GM12801 (cell line): ENCODE measurements around the gene PCNP.

Experiments used
- CTCF ChIP-seq: IDR thresholded peaks from one replicate; pipeline ENCODE4 v1.5.1; 2011; ENCODE audit warnings: control low read depth; ENCODE audit not compliant: insufficient read length; ENCODE audit errors: extremely low read depth

PCNP gene

GRCh38 chr3:101577286-101577685 lies 3.3 kb downstream of the PCNP start:
- no peak for TF ChIP-seq CTCF

DNA sequence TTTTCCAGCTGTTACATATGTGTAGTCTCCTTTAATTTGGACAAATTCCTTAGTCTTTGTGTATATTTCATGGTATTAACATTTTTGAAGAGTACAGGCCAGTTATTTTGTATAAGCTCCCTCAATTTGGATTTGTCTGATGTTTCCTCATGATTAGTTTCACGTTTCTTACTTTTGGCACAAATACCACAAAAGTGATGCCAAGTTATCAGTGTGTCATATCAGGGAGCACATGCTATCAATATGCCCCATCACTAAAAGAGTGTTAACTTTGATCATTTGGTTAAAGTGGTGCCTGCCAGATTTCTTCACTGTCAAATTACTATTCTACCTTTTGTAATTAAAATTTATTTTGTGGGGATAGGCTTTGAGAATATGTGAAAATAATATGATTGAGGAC lies 14.6 kb downstream of the PCNP start:
- no peak for TF ChIP-seq CTCF

DNA sequence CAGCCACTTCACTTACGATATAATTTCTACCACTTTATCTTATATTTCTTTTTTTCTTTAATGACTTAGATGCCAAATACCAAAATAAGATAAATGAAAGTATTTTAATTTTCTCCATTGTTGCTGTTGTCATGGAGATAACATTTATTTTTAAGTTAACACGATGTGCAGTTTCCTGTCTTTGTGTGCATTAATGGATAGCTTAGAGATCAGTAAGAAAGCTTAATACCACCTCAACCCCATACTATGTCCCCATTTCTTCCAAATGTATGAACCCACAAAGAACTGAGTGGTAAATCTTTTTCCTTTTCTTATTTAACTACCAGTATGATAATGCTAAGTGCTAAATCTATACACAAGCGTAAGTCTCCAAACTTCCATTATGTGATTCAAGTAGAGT lies 17.1 kb downstream of the PCNP start:
- no peak for TF ChIP-seq CTCF

- no peak for TF ChIP-seq CTCF
Measured at GRCh38 chr3:101602731-101603130, 28.8 kb downstream of the PCNP start.

GRCh38 chr3:101603184-101603583 lies 29.2 kb downstream of the PCNP start:
- no peak for TF ChIP-seq CTCF

GRCh38 chr3:101611023-101611422 lies 37.0 kb downstream of the PCNP start:
- TF ChIP-seq CTCF = no peak

GRCh38 chr3:101615525-101615924 lies 41.5 kb downstream of the PCNP start:
- TF ChIP-seq CTCF = no peak

GRCh38 chr3:101617478-101617877 lies 43.5 kb downstream of the PCNP start:
- TF ChIP-seq CTCF = no peak
